K562 (cell line): Measurements from ENCODE around the gene AP2S1. TPM values are rescaled to one million over a fixed set of nuclear protein-coding genes. Genes with fewer than 3 reads are reported as not detected.

Experiments
- CC2D1A ChIP-seq: fragments of 450-650 bp; IDR thresholded peaks from 2 replicates; pipeline ENCODE4 v1.6.1; 2017; ENCODE audit warnings: mild to moderate bottlenecking
- ETV1 ChIP-seq: fragments of 450-650 bp; conservative IDR thresholded peaks from 2 replicates; pipeline ENCODE4 v1.6.1; 2016; ENCODE audit warnings: missing genetic modification characterization, control low read depth, low read depth, missing compliant biosample characterization
- FOXK1 ChIP-seq: sonication (generic); formaldehyde crosslinking; IDR thresholded peaks from 2 replicates; pipeline ENCODE4 v1.8.0; 2022; ENCODE audit warnings: missing genetic modification reagents, mild to moderate bottlenecking, borderline replicate concordance
- MCM5 ChIP-seq: fragments of 450-650 bp; IDR thresholded peaks from 2 replicates; pipeline ENCODE4 v1.6.1; 2016; ENCODE audit warnings: low read depth
- NELFE ChIP-seq: IDR thresholded peaks from 2 replicates; pipeline ENCODE4 v1.6.1; 2011; ENCODE audit warnings: mild to moderate bottlenecking; ENCODE audit not compliant: insufficient read depth, insufficient read length
- NFXL1 ChIP-seq: fragments of 450-650 bp; formaldehyde crosslinking; IDR thresholded peaks from 2 replicates; pipeline ENCODE4 v1.4.0; 2021; ENCODE audit warnings: mild to moderate bottlenecking
- PCBP2 ChIP-seq: fragments of 200-400 bp; formaldehyde crosslinking; IDR thresholded peaks from 2 replicates; pipeline ENCODE4 v1.6.1; 2018; ENCODE audit warnings: low read length, low read depth, mild to moderate bottlenecking, moderate library complexity; ENCODE audit not compliant: poor library complexity, severe bottlenecking
- SIN3A ChIP-seq, 2 experiments: fragments of 150-350 bp in 1 of 2; IDR thresholded peaks; 2 replicates each; pipeline ENCODE4 v1.6.1; 2011 to 2016; ENCODE audit warnings: borderline replicate concordance in 2 of 2, low read depth in 2 of 2, low read length in 2 of 2, mild to moderate bottlenecking in 2 of 2, moderate library complexity in 2 of 2; ENCODE audit not compliant: control insufficient read depth in 1 of 2
- SMAD1 ChIP-seq: fragments of 150-350 bp; IDR thresholded peaks from 2 replicates; pipeline ENCODE4 v1.6.1; 2014; ENCODE audit warnings: low read length, low read depth; ENCODE audit not compliant: partially characterized antibody
- TAF15 ChIP-seq: fragments of 200-400 bp; formaldehyde crosslinking; IDR thresholded peaks from 2 replicates; pipeline ENCODE4 v1.6.1; 2017; ENCODE audit warnings: mild to moderate bottlenecking, low read depth, low read length, moderate library complexity
- ZNF24 ChIP-seq: fragments of 450-650 bp; IDR thresholded peaks from 2 replicates; pipeline ENCODE4 v1.6.1; 2016
- ZNF263 ChIP-seq: sonication (generic); formaldehyde crosslinking; IDR thresholded peaks from 2 replicates; pipeline ENCODE4 v1.8.0; 2022; ENCODE audit warnings: mild to moderate bottlenecking, missing genetic modification reagents, borderline replicate concordance
- ZNF589 ChIP-seq: fragments of 200-800 bp; sonication (Bioruptor generic); IDR thresholded peaks from 2 replicates; pipeline ENCODE4 v1.6.1; 2016; ENCODE audit warnings: low read depth, missing genetic modification characterization, missing compliant biosample characterization
- polyA plus RNA-seq, 8 experiments: library from polyadenylated mRNA; depleted of rRNA in 4 of 8; stranded (reverse) in 5 of 8; unstranded in 3 of 8; fragments of >200 nt; fragmentation: Nextera tagmentation in 2 of 8; fragmentation: Illumina TruSeq in 1 of 8; extraction: Ambion mirVana in 2 of 8; extraction: Trizol in 1 of 8; gene quantifications; 2 replicates each; pipeline versions ENCODE4 v1.2.1 to v1.2.3, GENCODE V29; 2011 to 2014; ENCODE audit warnings: inconsistent platforms in 1 of 8, missing spikeins in 1 of 8
- total RNA-seq, 7 experiments: library from RNA; depleted of rRNA in 6 of 7; stranded (reverse); fragments of >200 nt in 6 of 7; fragmentation: Illumina TruSeq in 2 of 7; extraction: Trizol in 2 of 7; gene quantifications; 2 replicates each; pipeline versions ENCODE4 v1.2.1 to v1.2.3, GENCODE V29; 2011 to 2021; ENCODE audit warnings: low replicate concordance in 1 of 7
- TF ChIP-seq, protein P1 (sequence below): fragments of 450-650 bp; IDR thresholded peaks from 2 replicates; pipeline ENCODE4 v1.6.1; 2016; ENCODE audit warnings: antibody characterized with exemption

AP2S1 gene
- total and polyA plus RNA-seq, 9 of the 15 experiments (the other 6 are each of a cell fraction or from before 2014, with no cell fraction given), result 32.4 to 294 (median 136) TPM

DNA sequence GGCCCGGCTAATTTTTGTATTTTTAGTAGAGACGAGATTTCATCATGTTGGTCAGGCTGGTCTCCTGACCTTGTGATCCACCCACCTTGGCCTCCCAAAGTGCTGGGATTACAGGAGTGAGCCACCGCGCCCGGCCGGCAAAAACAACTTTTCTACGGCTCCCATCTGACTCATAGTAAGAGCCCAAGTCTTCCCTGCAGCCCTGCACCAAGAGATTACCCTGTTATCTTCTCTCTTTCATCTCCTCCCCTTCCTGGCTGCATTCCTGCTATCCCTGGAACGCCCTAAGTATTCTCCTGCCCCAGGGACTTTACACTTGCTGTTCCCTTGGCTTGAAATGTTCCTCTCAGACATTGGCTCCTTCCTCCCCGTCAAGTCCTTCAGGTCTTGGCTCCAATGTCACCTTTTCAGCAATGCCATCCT is 6.6 kb downstream of the AP2S1 start (continued):
- TF ChIP-seq NFXL1 (CRISPR knock-in tag), result peak; percentile 42; the same call in 1 of the 2 replicates
- no peak for TF ChIP-seq MCM5
- peak; percentile 97 for TF ChIP-seq CC2D1A
- no peak for TF ChIP-seq ZNF263 (CRISPR knock-in tag)
- peak; percentile 45; the same call in 1 of the 2 replicates for TF ChIP-seq ZNF589 (CRISPR knock-in tag)
- TF ChIP-seq, protein P1, sequence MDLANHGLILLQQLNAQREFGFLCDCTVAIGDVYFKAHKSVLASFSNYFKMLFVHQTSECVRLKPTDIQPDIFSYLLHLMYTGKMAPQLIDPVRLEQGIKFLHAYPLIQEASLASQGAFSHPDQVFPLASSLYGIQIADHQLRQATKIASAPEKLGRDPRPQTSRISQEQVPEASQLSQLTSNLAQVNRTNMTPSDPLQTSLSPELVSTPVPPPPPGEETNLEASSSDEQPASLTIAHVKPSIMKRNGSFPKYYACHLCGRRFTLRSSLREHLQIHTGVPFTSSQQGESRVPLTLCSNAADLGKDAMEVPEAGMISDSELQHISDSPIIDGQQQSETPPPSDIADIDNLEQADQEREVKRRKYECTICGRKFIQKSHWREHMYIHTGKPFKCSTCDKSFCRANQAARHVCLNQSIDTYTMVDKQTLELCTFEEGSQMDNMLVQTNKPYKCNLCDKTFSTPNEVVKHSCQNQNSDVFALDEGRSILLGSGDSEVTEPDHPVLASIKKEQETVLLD, result peak; percentile 76; the same call in 1 of the 2 replicates
- no peak for TF ChIP-seq FOXK1 (CRISPR knock-in tag)
- no peak for TF ChIP-seq PCBP2
- TF ChIP-seq NELFE, result no peak
- peak; percentile 64 for TF ChIP-seq ETV1 (tag)
- no peak for TF ChIP-seq TAF15
- no peak for TF ChIP-seq SIN3A (IDR thresholded peaks at IDR 0.05; ENCODE audit: borderline replicate concordance in 2 of 2, control insufficient read depth in 1 of 2, low read depth in 2 of 2, low read length in 2 of 2)
- no peak for TF ChIP-seq SMAD1
- peak; percentile 31; the same call in 1 of the 2 replicates for TF ChIP-seq ZNF24
